Hepatic stellate cell (primary cell): Measurements from ENCODE around the gene GAPDH.
"Not testable (repeated sequence)": the region's sequence is repeated elsewhere in the genome, so short reads cannot be mapped to it uniquely, and the experiment has no call there.

ENCODE experiments used
- DNase-seq: peaks from one replicate; pipeline ENCODE4 v3.0.0; 2011; ENCODE audit warnings: low spot score

The GAPDH gene

GRCh38 chr12:6563448-6564050, 29.2 kb downstream of the GAPDH start:
- peak; percentile 67 for DNase-seq

GRCh38 chr12:6567112-6567670, 32.9 kb downstream of the GAPDH start:
- DNase-seq = no peak

GRCh38 chr12:6569312-6569711, 35.0 kb downstream of the GAPDH start:
- DNase-seq = no peak

- DNase-seq = no peak
Observed at GRCh38 chr12:6569786-6570185, 35.5 kb downstream of the GAPDH start.

- peak; percentile 47 for DNase-seq
Observed at GRCh38 chr12:6570264-6570887, 36.1 kb downstream of the GAPDH start.

GRCh38 chr12:6573001-6573400, 38.7 kb downstream of the GAPDH start:
- DNase-seq = no peak

- DNase-seq = no peak
Observed at GRCh38 chr12:6574576-6575295, 40.4 kb downstream of the GAPDH start.

GRCh38 chr12:6575648-6576047, 41.3 kb downstream of the GAPDH start:
- DNase-seq = no peak

GRCh38 chr12:6582196-6582595, 47.9 kb downstream of the GAPDH start:
- DNase-seq = no peak

- no peak for DNase-seq
Observed at GRCh38 chr12:6582959-6583358, 48.6 kb downstream of the GAPDH start.

- no peak for DNase-seq
Observed at GRCh38 chr12:6584293-6584692, 50.0 kb downstream of the GAPDH start.

- not testable (repeated sequence) for DNase-seq
Observed at GRCh38 chr12:6586569-6586968, 52.3 kb downstream of the GAPDH start.
